Panc1 (cell line): Measurements from ENCODE around the gene HK1. TPM values are rescaled to one million over a fixed set of nuclear protein-coding genes. Genes with fewer than 3 reads are reported as not detected.

ENCODE experiments used
- ATAC-seq: fragments of 200-7000 bp; cut with Tn5 transposase; 2 replicates; pipeline ENCODE4 v1.9.1; 2020; ENCODE audit warnings: mild to moderate bottlenecking, moderate library complexity
- BruUV-seq: library from RNA; stranded (reverse); fragments of 400-500 nt; replicated peaks from 2 replicates; lab custom pipeline; 2021; lab: Mats Ljungman, UMichigan
- CTCF ChIA-PET: fragments of 300-600 bp; sonication (Branson Sonifier 250); formaldehyde crosslinking; loops from one replicate; lab custom pipeline; 2022; ENCODE audit warnings: antibody characterized with exemption; lab: Charles Lee
- POLR2A ChIA-PET: fragments of 300-600 bp; sonication (Branson Sonifier 250); formaldehyde crosslinking; loops from one replicate; lab custom pipeline; 2022; ENCODE audit warnings: antibody characterized with exemption; lab: Charles Lee
- DNase-seq: peaks from one replicate; pipeline ENCODE4 v3.0.0-alpha.2; 2010; ENCODE audit warnings: low read depth, low spot score
- H3K27ac ChIP-seq: 2 replicates; pipeline ENCODE4 v1.5.1; 2011; ENCODE audit warnings: mild to moderate bottlenecking, low read length, inconsistent platforms
- H3K27me3 ChIP-seq: fragments of 200-500 bp; sonication (Bioruptor generic); 2 replicates; pipeline ENCODE4 v1.6.0; 2014; ENCODE audit warnings: low read length, inconsistent platforms; ENCODE audit not compliant: control insufficient read depth, insufficient read depth
- H3K36me3 ChIP-seq: fragments of 200-500 bp; sonication (Bioruptor generic); 2 replicates; pipeline ENCODE4 v1.5.1; 2014; ENCODE audit warnings: inconsistent platforms, mild to moderate bottlenecking, low read length, moderate library complexity; ENCODE audit not compliant: control insufficient read depth, insufficient read depth
- H3K4me1 ChIP-seq: 2 replicates; pipeline ENCODE4 v1.5.1; 2011; ENCODE audit warnings: inconsistent platforms, mild to moderate bottlenecking, low read length, moderate library complexity; ENCODE audit not compliant: control insufficient read depth, insufficient read depth
- H3K4me3 ChIP-seq, 2 experiments: 2 replicates each; pipeline ENCODE4 v1.5.1; 2011 to 2012; ENCODE audit warnings: low read depth in 2 of 2, low read length in 2 of 2, mild to moderate bottlenecking in 2 of 2, inconsistent platforms in 1 of 2, moderate library complexity in 1 of 2
- H3K9me3 ChIP-seq: fragments of 200-500 bp; sonication (Bioruptor generic); 2 replicates; pipeline ENCODE4 v1.5.1; 2014; ENCODE audit warnings: low read depth, mild to moderate bottlenecking, inconsistent platforms, low read length, moderate library complexity; ENCODE audit not compliant: control insufficient read depth, insufficient read depth
- CTCF ChIP-seq: fragments of 450-650 bp; IDR thresholded peaks from 2 replicates; pipeline ENCODE4 v1.5.1; 2017; ENCODE audit warnings: mild to moderate bottlenecking
- POLR2AphosphoS5 ChIP-seq: IDR thresholded peaks from 2 replicates; pipeline ENCODE4 v1.6.1; 2012; ENCODE audit warnings: mild to moderate bottlenecking, low read depth, low read length, moderate library complexity
- REST ChIP-seq, 2 experiments: IDR thresholded peaks; 2 replicates each; pipeline ENCODE4 v1.6.1; 2011 to 2012; ENCODE audit warnings: low read depth in 2 of 2, control low read depth in 1 of 2, low read length in 1 of 2, mild to moderate bottlenecking in 1 of 2, moderate library complexity in 1 of 2; ENCODE audit not compliant: insufficient read depth in 1 of 2
- SIN3A ChIP-seq: IDR thresholded peaks from 2 replicates; pipeline ENCODE4 v1.6.1; 2012; ENCODE audit warnings: low read depth, mild to moderate bottlenecking, low read length, moderate library complexity, borderline replicate concordance; ENCODE audit not compliant: insufficient read depth
- TCF7L2 ChIP-seq: IDR thresholded peaks from 2 replicates; pipeline ENCODE4 v1.6.1; 2011; ENCODE audit warnings: mild to moderate bottlenecking, low read depth, low read length, inconsistent platforms
- in situ Hi-C: cut with HindIII; loops from 2 replicates; pipeline ENCODE4 v1.10.0; 2016; ENCODE audit warnings: low sequenced_read_pairs, low pct_unique_long_range_greater_than_20kb
- intact Hi-C: fragments of 100-400 bp; cut with micrococcal nuclease; formaldehyde crosslinking; loops from one replicate; pipeline ENCODE4 v1.10.0; 2022; ENCODE audit not compliant: unreplicated experiment
- total RNA-seq: library from RNA; stranded (reverse); gene quantifications from one replicate; pipeline ENCODE4 v1.2.1, GENCODE V29; 2021; ENCODE audit not compliant: unreplicated experiment

The HK1 gene
- total RNA-seq, 1 experiment from 2014 or later, result 74.4 TPM

GRCh38 chr10:69351589-69351988, 73.3 kb downstream of the HK1 start:
- CTCF ChIA-PET, result no interaction called here
- POLR2A ChIA-PET, result no interaction called here

GRCh38 chr10:69352569-69353264, 74.4 kb downstream of the HK1 start:
- Histone ChIP-seq H3K27me3 (no peaks in the 10 kb centered on the region), H3K27ac (no peak overlapping the region), H3K9me3 (no peaks in the 10 kb centered on the region), H3K36me3 (no peaks in the 10 kb centered on the region), H3K4me3 (no peak overlapping the region), H3K4me1 (no peaks in the 10 kb centered on the region)
- ATAC-seq (no peak), DNase-seq (no peak)
- POLR2A ChIA-PET, result no interaction called here
- in situ Hi-C loops (no loop called here), intact Hi-C loops (no loop called here)
- TF ChIP-seq TCF7L2 (no peak), REST (IDR thresholded peaks at IDR 0.05; ENCODE audit: insufficient read depth in 1 of 2, low read depth in 2 of 2, low read length in 1 of 2) (no peak), CTCF (no peak), POLR2AphosphoS5 (no peak), SIN3A (no peak)
- no TSS peak for BruUV-seq
- CTCF ChIA-PET, result interaction anchor here (0.6 kb wide), 1 partner anchor 26 kb away, joined by 9 read pairs; no protein-coding TSS in a partner anchor

More at GRCh38 chr10:69351589-69351988, 73.3 kb downstream of the HK1 start:
- no peak overlapping the region for H3K4me3 ChIP-seq
- H3K27me3 ChIP-seq, result no peaks in the 10 kb centered on the region
- ATAC-seq (no peak), DNase-seq (no peak)
- in situ Hi-C loops, result no loop called here
- H3K36me3 ChIP-seq, result no peaks in the 10 kb centered on the region
- no peak overlapping the region for H3K27ac ChIP-seq
- intact Hi-C loops, result no loop called here
- BruUV-seq, result no TSS peak
- TF ChIP-seq POLR2AphosphoS5, result no peak
- no peak for TF ChIP-seq TCF7L2
- TF ChIP-seq REST (IDR thresholded peaks at IDR 0.05; ENCODE audit: insufficient read depth in 1 of 2, low read depth in 2 of 2, low read length in 1 of 2), result no peak
- TF ChIP-seq CTCF, result no peak
- no peak for TF ChIP-seq SIN3A
- H3K4me1 ChIP-seq, result no peaks in the 10 kb centered on the region
- no peaks in the 10 kb centered on the region for H3K9me3 ChIP-seq
